ENCODE data around the gene PLD3.

GRCh38 chr19:40378509-40378908 lies 30.0 kb downstream of the PLD3 start:
- no peak for TF ChIP-seq EZH2 (IDR thresholded peaks at IDR 0.05; ENCODE audit: insufficient read depth, poor library complexity, severe bottlenecking)
- TF ChIP-seq EZH2phosphoT487 (IDR thresholded peaks at IDR 0.05; ENCODE audit: insufficient read depth, low read depth): no peak
